ENCODE measurements around the gene KLHDC8A.

The KLHDC8A gene

GRCh38 chr1:205301205-205301821 lies 55.4 kb downstream of the KLHDC8A start (continued):
- TF ChIP-seq PRDM10 (tag by site-specific recombination; IDR thresholded peaks at IDR 0.05) (peak; percentile 70), ZNF791 (tag by site-specific recombination; IDR thresholded peaks at IDR 0.05) (no peak), ZNF366 (tag by site-specific recombination; conservative IDR thresholded peaks at IDR 0.05) (peak; percentile 40; the same call in 1 of the 2 replicates), KLF17 (tag by site-specific recombination; IDR thresholded peaks at IDR 0.05) (peak; percentile 64), ZSCAN5A (tag by site-specific recombination; IDR thresholded peaks at IDR 0.05) (no peak), ZBTB1 (tag by site-specific recombination; IDR thresholded peaks at IDR 0.05) (no peak), SCRT1 (tag by site-specific recombination; IDR thresholded peaks at IDR 0.05; ENCODE audit: borderline replicate concordance) (no peak), ZNF600 (tag by site-specific recombination; IDR thresholded peaks at IDR 0.05) (peak; percentile 84; the same call in 1 of the 2 replicates), IKZF3 (tag by site-specific recombination; IDR thresholded peaks at IDR 0.05) (no peak), GLIS2 (tag by site-specific recombination; IDR thresholded peaks at IDR 0.05) (peak; percentile 60; the same call in 1 of the 2 replicates), ZNF335 (tag by site-specific recombination; conservative IDR thresholded peaks at IDR 0.05) (peak; percentile 30; the same call in 1 of the 2 replicates), ZNF580 (tag by site-specific recombination; IDR thresholded peaks at IDR 0.05) (no peak), ZNF501 (tag by site-specific recombination; IDR thresholded peaks at IDR 0.05) (0 out of 2 replicates have a peak, but pooled peaks have one; percentile 27), SP7 (tag by site-specific recombination; IDR thresholded peaks at IDR 0.05) (no peak; the same call in 1 of the 2 replicates), ZNF639 (tag by site-specific recombination; IDR thresholded peaks at IDR 0.05) (no peak), ZNF670 (tag by site-specific recombination; IDR thresholded peaks at IDR 0.05; ENCODE audit: low read depth) (no peak), ZNF423 (tag by site-specific recombination; IDR thresholded peaks at IDR 0.05) (no peak)

GRCh38 chr1:205300149-205300548 lies 56.6 kb downstream of the KLHDC8A start:
- peaks cover 7% of the 10 kb centered on the region for H3K4me1 ChIP-seq (ENCODE audit: control insufficient read depth, insufficient read depth, low read length)
- no peak overlapping the region for H3K4me3 ChIP-seq (ENCODE audit: low read depth, low read length)
- CTCF ChIA-PET: interaction anchor here (0.8 to 3.6 kb wide), 3 partner anchors 25 to 332 kb away, joined by 3 to 18 read pairs (median 17); no protein-coding TSS in a partner anchor
- peaks cover 0 to 23% of the 10 kb centered on the region in 2 experiments; a peak in 2 of 3 replicates for H3K36me3 ChIP-seq (ENCODE audit: control insufficient read depth in 2 of 2, insufficient read depth in 1 of 2, low read length in 2 of 2)
- no peak overlapping the region for H3K27ac ChIP-seq (ENCODE audit: extremely low read depth, low read depth, low read length)
- H3K9me3 ChIP-seq (ENCODE audit: control insufficient read depth, insufficient read depth, low read depth, low read length): no peaks in the 10 kb centered on the region
- POLR2A ChIA-PET: interaction anchor here (0.8 to 1.9 kb wide), 2 partner anchors 15 to 17 kb away, joined by 3 to 9 read pairs; no protein-coding TSS in a partner anchor
- TF ChIP-seq GLIS1 (tag by site-specific recombination; IDR thresholded peaks at IDR 0.05) (no peak), ZFP69B (tag by site-specific recombination; IDR thresholded peaks at IDR 0.05) (no peak), ZNF664 (tag by site-specific recombination; IDR thresholded peaks at IDR 0.05) (no peak), ZNF580 (tag by site-specific recombination; IDR thresholded peaks at IDR 0.05) (no peak), CTCF (tag by site-specific recombination; IDR thresholded peaks at IDR 0.05) (no peak), ZNF426 (tag by site-specific recombination; IDR thresholded peaks at IDR 0.05) (no peak), ZNF223 (tag by site-specific recombination; IDR thresholded peaks at IDR 0.05) (no peak), ZNF610 (tag by site-specific recombination; IDR thresholded peaks at IDR 0.05; ENCODE audit: borderline replicate concordance) (no peak), ZNF596 (tag by site-specific recombination; IDR thresholded peaks at IDR 0.05) (no peak)

Measured in HEK293 (cell line).